Ovary (tissue), 3 donors: ENCODE results near the gene CACNA1E.

Experiments used
- EP300 ChIP-seq: sonication (generic); formaldehyde crosslinking; IDR thresholded peaks from one replicate; pipeline ENCODE4 v1.6.1; 2017; ENCODE audit warnings: antibody characterized with exemption
- POLR2A ChIP-seq: fragments of 450-650 bp; IDR thresholded peaks from one replicate; pipeline ENCODE4 v1.6.1; 2017; ENCODE audit warnings: antibody characterized with exemption, mild to moderate bottlenecking, moderate library complexity
- TF ChIP-seq, protein P1 (sequence below), 3 donors: fragments of 450-650 bp in 2 of 3; fragments of 200-600 bp in 1 of 3; IDR thresholded peaks; one replicate each; pipeline versions ENCODE4 v1.5.1 to v1.8.0; 2016 to 2022; ENCODE audit warnings: antibody characterized with exemption in 3 of 3, mild to moderate bottlenecking in 1 of 3
- donor health status: DM: no; HTN: no; CAD: no.

DNA sequence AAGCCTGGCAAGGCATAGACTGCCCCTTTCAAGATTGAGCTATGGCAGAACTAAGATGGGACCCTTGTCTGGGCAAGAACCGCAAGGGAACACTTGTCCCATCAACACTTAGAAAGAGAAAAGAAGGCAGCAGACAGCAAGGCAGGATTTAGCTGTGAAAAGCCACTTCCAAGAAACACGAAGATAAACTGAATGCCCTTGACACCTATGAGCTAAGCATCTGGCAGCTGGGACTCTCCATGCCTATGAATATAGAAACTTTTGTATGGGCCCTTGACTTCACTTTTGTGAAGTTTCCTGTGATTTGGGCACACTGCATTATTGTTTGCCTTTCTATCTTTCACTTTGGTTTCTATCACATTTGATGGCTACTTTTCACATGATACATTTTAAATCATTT, 24.9 kb upstream of the CACNA1E start:
- TF ChIP-seq POLR2A (no peak), EP300 (no peak)
- TF ChIP-seq, protein P1, sequence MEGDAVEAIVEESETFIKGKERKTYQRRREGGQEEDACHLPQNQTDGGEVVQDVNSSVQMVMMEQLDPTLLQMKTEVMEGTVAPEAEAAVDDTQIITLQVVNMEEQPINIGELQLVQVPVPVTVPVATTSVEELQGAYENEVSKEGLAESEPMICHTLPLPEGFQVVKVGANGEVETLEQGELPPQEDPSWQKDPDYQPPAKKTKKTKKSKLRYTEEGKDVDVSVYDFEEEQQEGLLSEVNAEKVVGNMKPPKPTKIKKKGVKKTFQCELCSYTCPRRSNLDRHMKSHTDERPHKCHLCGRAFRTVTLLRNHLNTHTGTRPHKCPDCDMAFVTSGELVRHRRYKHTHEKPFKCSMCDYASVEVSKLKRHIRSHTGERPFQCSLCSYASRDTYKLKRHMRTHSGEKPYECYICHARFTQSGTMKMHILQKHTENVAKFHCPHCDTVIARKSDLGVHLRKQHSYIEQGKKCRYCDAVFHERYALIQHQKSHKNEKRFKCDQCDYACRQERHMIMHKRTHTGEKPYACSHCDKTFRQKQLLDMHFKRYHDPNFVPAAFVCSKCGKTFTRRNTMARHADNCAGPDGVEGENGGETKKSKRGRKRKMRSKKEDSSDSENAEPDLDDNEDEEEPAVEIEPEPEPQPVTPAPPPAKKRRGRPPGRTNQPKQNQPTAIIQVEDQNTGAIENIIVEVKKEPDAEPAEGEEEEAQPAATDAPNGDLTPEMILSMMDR (IDR thresholded peaks at IDR 0.05) = no peak
